Upper lobe of left lung (tissue), 4 donors: ENCODE measurements around the gene TEDC1.

Experiments
- POLR2A ChIP-seq, 4 donors: fragments of 450-650 bp; IDR thresholded peaks; one replicate each; pipeline ENCODE4 v1.5.1; 2016 to 2017; ENCODE audit warnings: antibody characterized with exemption in 4 of 4, mild to moderate bottlenecking in 2 of 4
- TF ChIP-seq, protein P1 (sequence below), 6 experiments: fragments of 450-650 bp in 4 of 6; fragments of 200-600 bp in 2 of 6; sonication (generic) in 2 of 6; IDR thresholded peaks; one replicate each; pipeline ENCODE4 v1.5.1; 2016 to 2019; ENCODE audit warnings: antibody characterized with exemption in 6 of 6

- no peak for TF ChIP-seq POLR2A (IDR thresholded peaks at IDR 0.05)
- TF ChIP-seq, protein P1, sequence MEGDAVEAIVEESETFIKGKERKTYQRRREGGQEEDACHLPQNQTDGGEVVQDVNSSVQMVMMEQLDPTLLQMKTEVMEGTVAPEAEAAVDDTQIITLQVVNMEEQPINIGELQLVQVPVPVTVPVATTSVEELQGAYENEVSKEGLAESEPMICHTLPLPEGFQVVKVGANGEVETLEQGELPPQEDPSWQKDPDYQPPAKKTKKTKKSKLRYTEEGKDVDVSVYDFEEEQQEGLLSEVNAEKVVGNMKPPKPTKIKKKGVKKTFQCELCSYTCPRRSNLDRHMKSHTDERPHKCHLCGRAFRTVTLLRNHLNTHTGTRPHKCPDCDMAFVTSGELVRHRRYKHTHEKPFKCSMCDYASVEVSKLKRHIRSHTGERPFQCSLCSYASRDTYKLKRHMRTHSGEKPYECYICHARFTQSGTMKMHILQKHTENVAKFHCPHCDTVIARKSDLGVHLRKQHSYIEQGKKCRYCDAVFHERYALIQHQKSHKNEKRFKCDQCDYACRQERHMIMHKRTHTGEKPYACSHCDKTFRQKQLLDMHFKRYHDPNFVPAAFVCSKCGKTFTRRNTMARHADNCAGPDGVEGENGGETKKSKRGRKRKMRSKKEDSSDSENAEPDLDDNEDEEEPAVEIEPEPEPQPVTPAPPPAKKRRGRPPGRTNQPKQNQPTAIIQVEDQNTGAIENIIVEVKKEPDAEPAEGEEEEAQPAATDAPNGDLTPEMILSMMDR (IDR thresholded peaks at IDR 0.05) = no peak
Measured at GRCh38 chr14:105496831-105497591, 6.0 kb downstream of the TEDC1 start.
